Neural cell (in vitro differentiated cells): ENCODE measurements around the gene RTN4RL1. TPM values are rescaled to one million over a fixed set of nuclear protein-coding genes. Genes with fewer than 3 reads are reported as not detected.

ENCODE experiments used
- H2AFZ ChIP-seq: fragments of 200-600, 300-800 bp; sonication (generic), shearing (Covaris generic); 2 replicates; pipeline ENCODE4 v1.6.0; 2014; ENCODE audit warnings: low read depth, mild to moderate bottlenecking, antibody characterized with exemption, low read length, moderate library complexity
- H3F3A ChIP-seq: fragments of 200-600 bp; shearing (Covaris generic); 2 replicates; pipeline ENCODE4 v1.6.1; 2016; ENCODE audit warnings: mild to moderate bottlenecking, moderate library complexity, mixed read lengths, antibody characterized with exemption, low read length; ENCODE audit not compliant: insufficient read depth, poor library complexity, severe bottlenecking
- H3K27ac ChIP-seq: fragments of 200-600, 300-800 bp; sonication (generic), shearing (Covaris generic); 2 replicates; pipeline ENCODE4 v1.5.1; 2014; ENCODE audit warnings: mild to moderate bottlenecking, low read length, moderate library complexity
- H3K27me3 ChIP-seq: fragments of 300-800, 200-600 bp; sonication (generic), shearing (Covaris generic); 2 replicates; pipeline ENCODE4 v1.6.0; 2014; ENCODE audit warnings: mild to moderate bottlenecking, low read depth, low read length, moderate library complexity; ENCODE audit not compliant: insufficient read depth
- H3K36me3 ChIP-seq: fragments of 300-800, 200-600 bp; sonication (generic), shearing (Covaris generic); 2 replicates; pipeline ENCODE4 v1.5.1; 2014; ENCODE audit warnings: mild to moderate bottlenecking, antibody characterized with exemption, low read length, moderate library complexity; ENCODE audit not compliant: insufficient read depth
- H3K4me2 ChIP-seq: fragments of 300-800, 200-600 bp; sonication (generic), shearing (Covaris generic); 2 replicates; pipeline ENCODE4 v1.6.0; 2014; ENCODE audit warnings: mild to moderate bottlenecking, low read length
- H3K4me3 ChIP-seq: fragments of 300-800, 200-600 bp; sonication (generic), shearing (Covaris generic); 2 replicates; pipeline ENCODE4 v1.5.1; 2014; ENCODE audit warnings: mild to moderate bottlenecking, low read length, moderate library complexity
- H3K79me2 ChIP-seq: fragments of 200-600 bp; shearing (Covaris generic); replicated peaks from 2 replicates; pipeline ENCODE4 v1.6.0; 2014; ENCODE audit warnings: mild to moderate bottlenecking, low read length, moderate library complexity; ENCODE audit not compliant: insufficient read depth
- H3K9ac ChIP-seq: fragments of 300-800, 200-600 bp; sonication (generic), shearing (Covaris generic); 2 replicates; pipeline ENCODE4 v1.6.1; 2016; ENCODE audit warnings: mild to moderate bottlenecking, low read length, mixed read lengths
- H3K9me2 ChIP-seq: fragments of 200-600 bp; shearing (Covaris generic); 2 replicates; pipeline ENCODE4 v1.6.1; 2016; ENCODE audit warnings: mild to moderate bottlenecking, low read length, mixed read lengths; ENCODE audit not compliant: insufficient read depth
- H3K9me3 ChIP-seq: fragments of 200-600, 300-800 bp; sonication (generic), shearing (Covaris generic); 2 replicates; pipeline ENCODE4 v1.6.1; 2016; ENCODE audit warnings: mild to moderate bottlenecking, mixed run types, low read length, moderate library complexity, mixed read lengths
- H4K20me1 ChIP-seq: fragments of 200-600 bp; shearing (Covaris generic); 2 replicates; pipeline ENCODE4 v1.6.1; 2016; ENCODE audit warnings: mild to moderate bottlenecking, mixed run types; ENCODE audit not compliant: insufficient read depth
- CTCF ChIP-seq: fragments of 450-650 bp; IDR thresholded peaks from 2 replicates; pipeline ENCODE4 v1.5.1; 2014; ENCODE audit warnings: antibody characterized with exemption, mild to moderate bottlenecking, moderate library complexity; ENCODE audit not compliant: poor library complexity, severe bottlenecking
- EP300 ChIP-seq: fragments of 450-650 bp; conservative IDR thresholded peaks from 2 replicates; pipeline ENCODE4 v1.6.1; 2014; ENCODE audit warnings: antibody characterized with exemption, mild to moderate bottlenecking, moderate library complexity; ENCODE audit not compliant: poor library complexity, severe bottlenecking
- EZH2 ChIP-seq: fragments of 200-600, 300-800 bp; shearing (Covaris generic), sonication (generic); IDR thresholded peaks from 2 replicates; pipeline ENCODE4 v1.6.1; 2014; ENCODE audit warnings: antibody characterized with exemption, low read length, borderline replicate concordance, mild to moderate bottlenecking; ENCODE audit not compliant: insufficient read depth, poor library complexity, severe bottlenecking
- MXI1 ChIP-seq: fragments of 450-650 bp; conservative IDR thresholded peaks from 2 replicates; pipeline ENCODE4 v1.6.1; 2014; ENCODE audit warnings: antibody characterized with exemption, mild to moderate bottlenecking; ENCODE audit not compliant: poor library complexity, severe bottlenecking
- POLR2AphosphoS5 ChIP-seq: IDR thresholded peaks from 2 replicates; pipeline ENCODE4 v1.6.1; 2012
- RAD21 ChIP-seq: fragments of 450-650 bp; conservative IDR thresholded peaks from 2 replicates; pipeline ENCODE4 v1.6.1; 2014; ENCODE audit warnings: antibody characterized with exemption, mild to moderate bottlenecking, moderate library complexity
- SMC3 ChIP-seq: fragments of 450-650 bp; conservative IDR thresholded peaks from 2 replicates; pipeline ENCODE4 v1.6.1; 2014; ENCODE audit warnings: antibody characterized with exemption, mild to moderate bottlenecking, moderate library complexity; ENCODE audit not compliant: poor library complexity
- TAF1 ChIP-seq: IDR thresholded peaks from 2 replicates; pipeline ENCODE4 v1.6.1; 2012; ENCODE audit warnings: low read depth
- polyA plus RNA-seq: library from polyadenylated mRNA; depleted of rRNA; stranded (reverse); fragments of >200 nt; gene quantifications from 2 replicates; pipeline ENCODE4 v1.2.3, GENCODE V29; 2014
- TF ChIP-seq, protein P1 (sequence below): IDR thresholded peaks from 2 replicates; pipeline ENCODE4 v1.6.1; 2012; ENCODE audit warnings: borderline replicate concordance

Gene RTN4RL1
- polyA plus RNA-seq, 1 donor from 2014 or later, result 8.1 TPM

DNA sequence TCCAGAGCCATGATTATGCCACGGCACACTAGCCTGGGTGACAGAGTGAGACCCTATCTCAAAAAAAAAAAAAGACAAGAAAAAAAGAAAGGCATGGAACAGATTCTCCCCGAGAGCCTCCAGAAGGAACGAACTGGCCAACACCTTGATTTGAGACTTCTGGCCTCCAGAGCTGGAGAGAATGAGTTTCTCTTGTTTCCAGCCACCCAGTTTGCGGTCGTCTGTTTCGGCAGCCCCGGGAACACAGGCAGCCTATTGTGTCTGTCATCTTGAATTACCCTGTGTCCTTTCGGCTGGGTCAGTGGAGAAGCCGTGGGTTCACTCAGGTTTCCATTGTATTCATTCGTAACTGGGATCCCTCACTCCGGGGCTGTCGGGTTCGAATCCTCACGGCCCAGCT lies 111.4 kb downstream of the RTN4RL1 start:
- TF ChIP-seq POLR2AphosphoS5, result no peak
- TF ChIP-seq EP300, result no peak
- no peak for TF ChIP-seq SMC3
- no peak for TF ChIP-seq RAD21
- TF ChIP-seq TAF1, result no peak
- no peak for TF ChIP-seq MXI1
- TF ChIP-seq EZH2, result no peak
- no peak for TF ChIP-seq CTCF
- TF ChIP-seq, protein P1, sequence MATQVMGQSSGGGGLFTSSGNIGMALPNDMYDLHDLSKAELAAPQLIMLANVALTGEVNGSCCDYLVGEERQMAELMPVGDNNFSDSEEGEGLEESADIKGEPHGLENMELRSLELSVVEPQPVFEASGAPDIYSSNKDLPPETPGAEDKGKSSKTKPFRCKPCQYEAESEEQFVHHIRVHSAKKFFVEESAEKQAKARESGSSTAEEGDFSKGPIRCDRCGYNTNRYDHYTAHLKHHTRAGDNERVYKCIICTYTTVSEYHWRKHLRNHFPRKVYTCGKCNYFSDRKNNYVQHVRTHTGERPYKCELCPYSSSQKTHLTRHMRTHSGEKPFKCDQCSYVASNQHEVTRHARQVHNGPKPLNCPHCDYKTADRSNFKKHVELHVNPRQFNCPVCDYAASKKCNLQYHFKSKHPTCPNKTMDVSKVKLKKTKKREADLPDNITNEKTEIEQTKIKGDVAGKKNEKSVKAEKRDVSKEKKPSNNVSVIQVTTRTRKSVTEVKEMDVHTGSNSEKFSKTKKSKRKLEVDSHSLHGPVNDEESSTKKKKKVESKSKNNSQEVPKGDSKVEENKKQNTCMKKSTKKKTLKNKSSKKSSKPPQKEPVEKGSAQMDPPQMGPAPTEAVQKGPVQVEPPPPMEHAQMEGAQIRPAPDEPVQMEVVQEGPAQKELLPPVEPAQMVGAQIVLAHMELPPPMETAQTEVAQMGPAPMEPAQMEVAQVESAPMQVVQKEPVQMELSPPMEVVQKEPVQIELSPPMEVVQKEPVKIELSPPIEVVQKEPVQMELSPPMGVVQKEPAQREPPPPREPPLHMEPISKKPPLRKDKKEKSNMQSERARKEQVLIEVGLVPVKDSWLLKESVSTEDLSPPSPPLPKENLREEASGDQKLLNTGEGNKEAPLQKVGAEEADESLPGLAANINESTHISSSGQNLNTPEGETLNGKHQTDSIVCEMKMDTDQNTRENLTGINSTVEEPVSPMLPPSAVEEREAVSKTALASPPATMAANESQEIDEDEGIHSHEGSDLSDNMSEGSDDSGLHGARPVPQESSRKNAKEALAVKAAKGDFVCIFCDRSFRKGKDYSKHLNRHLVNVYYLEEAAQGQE, result no peak
- H3K27me3 ChIP-seq, result no peaks in the 10 kb centered on the region
- H3K4me2 ChIP-seq, result no peak overlapping the region
- no peak overlapping the region for H3K9ac ChIP-seq
- H3K79me2 ChIP-seq, result no peaks in the 10 kb centered on the region
- H2AFZ ChIP-seq, result no peak overlapping the region
- H3K4me3 ChIP-seq, result no peak overlapping the region
- no peaks in the 10 kb centered on the region for H3K9me2 ChIP-seq
- no peaks in the 10 kb centered on the region for H3K36me3 ChIP-seq
- H3K9me3 ChIP-seq, result no peaks in the 10 kb centered on the region
- no peaks in the 10 kb centered on the region for H4K20me1 ChIP-seq
- H3K27ac ChIP-seq, result no peak overlapping the region
- no peaks in the 10 kb centered on the region for H3F3A ChIP-seq

GRCh38 chr17:1912146-1912545 lies 113.0 kb downstream of the RTN4RL1 start:
- TF ChIP-seq TAF1 (no peak), CTCF (no peak), RAD21 (no peak)
- TF ChIP-seq, protein P1, result no peak
- Histone ChIP-seq H3F3A (no peaks in the 10 kb centered on the region), H3K9me2 (no peaks in the 10 kb centered on the region), H3K79me2 (no peaks in the 10 kb centered on the region), H4K20me1 (no peaks in the 10 kb centered on the region), H3K9ac (no peak overlapping the region), H3K27ac (no peak overlapping the region), H3K36me3 (no peaks in the 10 kb centered on the region), H3K9me3 (no peaks in the 10 kb centered on the region), H3K4me2 (no peak overlapping the region), H3K27me3 (no peaks in the 10 kb centered on the region), H2AFZ (no peak overlapping the region), H3K4me3 (no peak overlapping the region)
